Liver (tissue), 3 donors: Measurements from ENCODE around the gene YIPF1.

Experiments used
- ATF3 ChIP-seq: IDR thresholded peaks from 2 replicates; pipeline ENCODE4 v1.6.1; 2016; ENCODE audit warnings: antibody characterized with exemption
- CTCF ChIP-seq: fragments of 150-350 bp; IDR thresholded peaks from 2 replicates; pipeline ENCODE4 v1.5.1; 2017; ENCODE audit warnings: improper control_type of control experiment, low read depth, low read length; ENCODE audit not compliant: missing input control
- GABPA ChIP-seq, 2 donors: IDR thresholded peaks in 1 of 2; conservative IDR thresholded peaks in 1 of 2; 2 replicates each; pipeline ENCODE4 v1.6.1; 2016; ENCODE audit warnings: antibody characterized with exemption in 2 of 2, mild to moderate bottlenecking in 1 of 2, moderate library complexity in 1 of 2
- JUND ChIP-seq, 2 donors: IDR thresholded peaks; 2 replicates each; pipeline ENCODE4 v1.6.1; 2016; ENCODE audit warnings: antibody characterized with exemption in 2 of 2
- MAX ChIP-seq: IDR thresholded peaks from 2 replicates; pipeline ENCODE4 v1.6.1; 2016; ENCODE audit warnings: antibody characterized with exemption
- RXRA ChIP-seq, 2 donors: IDR thresholded peaks; 2 replicates each; pipeline ENCODE4 v1.6.1; 2017 to 2018; ENCODE audit warnings: antibody characterized with exemption in 2 of 2, mild to moderate bottlenecking in 1 of 2
- SP1 ChIP-seq: IDR thresholded peaks from 2 replicates; pipeline ENCODE4 v1.6.1; 2018; ENCODE audit warnings: antibody characterized with exemption, mild to moderate bottlenecking
- ZBTB33 ChIP-seq: IDR thresholded peaks from 2 replicates; pipeline ENCODE4 v1.6.1; 2016; ENCODE audit warnings: antibody characterized with exemption
- donor health status: healthy.
- donor health status: healthy.

GRCh38 chr1:53929246-53929960 lies 39.8 kb upstream of the YIPF1 start:
- TF ChIP-seq CTCF, result no peak
- TF ChIP-seq RXRA (IDR thresholded peaks at IDR 0.05), result no peak
- TF ChIP-seq SP1, result no peak
- no peak for TF ChIP-seq JUND (IDR thresholded peaks at IDR 0.05)
- no peak for TF ChIP-seq GABPA (IDR thresholded peaks at IDR 0.05 in 1 of 2, conservative IDR thresholded peaks at IDR 0.05 in 1 of 2)
- no peak for TF ChIP-seq MAX
- TF ChIP-seq ATF3, result no peak
- TF ChIP-seq ZBTB33, result no peak
